SU-DHL-6 (cell line): ENCODE data around the gene KCNH4.

ENCODE experiments used
- H2AFZ ChIP-seq: fragments of 200-600 bp; sonication (generic); 2 replicates; pipeline ENCODE4 v1.6.1; 2014; ENCODE audit warnings: low read depth, mild to moderate bottlenecking, moderate library complexity, mixed read lengths, antibody characterized with exemption, low read length; ENCODE audit not compliant: severe bottlenecking
- H3F3A ChIP-seq: fragments of 200-600 bp; shearing (Covaris generic); 2 replicates; pipeline ENCODE4 v1.6.0; 2016; ENCODE audit warnings: antibody characterized with exemption, mild to moderate bottlenecking; ENCODE audit not compliant: insufficient read depth
- H3K27ac ChIP-seq: fragments of 200-600 bp; sonication (generic); 2 replicates; pipeline ENCODE4 v1.5.1; 2016; ENCODE audit warnings: low read depth, mild to moderate bottlenecking, low read length, moderate library complexity, mixed read lengths
- H3K27me3 ChIP-seq: fragments of 200-600 bp; sonication (generic), shearing (Covaris generic); 2 replicates; pipeline ENCODE4 v1.6.0; 2014; ENCODE audit warnings: mild to moderate bottlenecking, low read length
- H3K36me3 ChIP-seq: fragments of 200-600 bp; sonication (generic); 2 replicates; pipeline ENCODE4 v1.6.1; 2014; ENCODE audit warnings: mild to moderate bottlenecking, low read length, mixed read lengths
- H3K4me2 ChIP-seq: fragments of 300-600, 200-600 bp; shearing (Covaris generic), sonication (generic); 2 replicates; pipeline ENCODE4 v1.6.0; 2014; ENCODE audit warnings: low read length, low read depth, mild to moderate bottlenecking; ENCODE audit not compliant: poor library complexity, severe bottlenecking
- H3K4me3 ChIP-seq: fragments of 200-600 bp; sonication (generic); 2 replicates; pipeline ENCODE4 v1.5.1; 2014; ENCODE audit warnings: antibody characterized with exemption, low read length, mild to moderate bottlenecking, mixed read lengths; ENCODE audit not compliant: insufficient read depth, poor library complexity, severe bottlenecking
- H3K79me2 ChIP-seq: fragments of 200-600 bp; sonication (generic); 2 replicates; pipeline ENCODE4 v1.6.1; 2014; ENCODE audit warnings: mild to moderate bottlenecking, low read length, moderate library complexity; ENCODE audit not compliant: insufficient read depth
- H3K9ac ChIP-seq: fragments of 200-600 bp; sonication (generic); 2 replicates; pipeline ENCODE4 v1.7.0; 2014; ENCODE audit warnings: mild to moderate bottlenecking, low read length
- H3K9me2 ChIP-seq: fragments of 200-600 bp; sonication (generic); replicated peaks from 2 replicates; pipeline ENCODE4 v1.6.1; 2014; ENCODE audit warnings: low read length; ENCODE audit not compliant: insufficient read depth
- H3K9me3 ChIP-seq: fragments of 200-600 bp; sonication (generic); 2 replicates; pipeline ENCODE4 v1.6.1; 2014; ENCODE audit warnings: low read length, mixed read lengths; ENCODE audit not compliant: insufficient read depth
- H4K20me1 ChIP-seq: fragments of 200-600 bp; sonication (generic); 2 replicates; pipeline ENCODE4 v1.6.1; 2014; ENCODE audit warnings: low read depth, mild to moderate bottlenecking, antibody characterized with exemption, low read length, moderate library complexity, mixed read lengths
- EZH2phosphoT487 ChIP-seq: fragments of 200-600 bp; sonication (generic), shearing (Covaris generic); conservative IDR thresholded peaks from 2 replicates; pipeline ENCODE4 v1.6.1; 2018; ENCODE audit warnings: mild to moderate bottlenecking, antibody characterized with exemption, low read length, moderate library complexity, mixed read lengths
- TF ChIP-seq, protein P1 (sequence below): fragments of 200-600 bp; sonication (generic); IDR thresholded peaks from one replicate; pipeline ENCODE4 v1.5.1; 2017; ENCODE audit warnings: antibody characterized with exemption, mild to moderate bottlenecking, low read length, moderate library complexity; ENCODE audit not compliant: insufficient read depth, poor library complexity, severe bottlenecking

KCNH4 gene

DNA sequence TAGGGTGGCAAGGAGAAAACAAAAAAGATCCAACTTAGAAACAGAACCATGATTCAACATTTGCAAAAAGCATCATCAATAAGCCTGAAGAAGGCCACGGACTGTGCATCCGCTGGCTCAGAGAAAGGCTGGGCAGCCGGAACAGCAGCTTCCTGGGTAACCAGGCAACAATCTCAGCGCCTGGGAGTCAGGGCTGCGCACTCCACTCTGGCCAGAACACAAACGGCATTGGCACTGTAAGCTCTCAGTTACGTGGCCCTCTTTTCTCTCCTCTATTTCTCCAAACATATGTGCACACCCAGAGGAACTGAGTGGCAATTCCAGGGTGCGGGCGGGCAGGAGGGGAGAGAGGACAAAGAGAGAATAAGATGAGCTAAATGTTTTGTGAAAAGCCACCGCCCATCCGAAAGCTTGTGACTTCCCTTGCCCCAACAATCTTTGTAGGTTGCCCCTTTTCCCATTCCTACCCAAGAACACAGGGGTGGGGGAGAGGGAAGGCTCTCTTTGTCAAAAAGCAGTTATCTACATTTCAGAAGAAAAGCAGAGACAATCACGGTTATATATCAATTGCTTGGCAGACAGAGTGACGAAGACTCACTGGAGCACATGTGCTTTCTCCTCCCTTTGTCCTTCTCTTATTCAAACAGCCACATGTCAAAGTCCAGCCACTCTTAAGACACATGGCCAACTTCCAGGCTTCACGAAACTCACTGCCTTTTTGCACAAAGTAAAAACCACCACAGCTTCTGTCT, 19.9 kb upstream of the KCNH4 start:
- Histone ChIP-seq H3K27ac (no peak overlapping the region), H3K9me3 (no peaks in the 10 kb centered on the region), H3F3A (no peaks in the 10 kb centered on the region), H4K20me1 (no peaks in the 10 kb centered on the region), H3K4me2 (no peak overlapping the region), H3K4me3 (no peak overlapping the region), H3K36me3 (no peaks in the 10 kb centered on the region), H3K9ac (no peak overlapping the region), H2AFZ (no peak overlapping the region), H3K79me2 (no peaks in the 10 kb centered on the region), H3K27me3 (no peaks in the 10 kb centered on the region), H3K9me2 (no peaks in the 10 kb centered on the region)
- no peak for TF ChIP-seq EZH2phosphoT487
- TF ChIP-seq, protein P1, sequence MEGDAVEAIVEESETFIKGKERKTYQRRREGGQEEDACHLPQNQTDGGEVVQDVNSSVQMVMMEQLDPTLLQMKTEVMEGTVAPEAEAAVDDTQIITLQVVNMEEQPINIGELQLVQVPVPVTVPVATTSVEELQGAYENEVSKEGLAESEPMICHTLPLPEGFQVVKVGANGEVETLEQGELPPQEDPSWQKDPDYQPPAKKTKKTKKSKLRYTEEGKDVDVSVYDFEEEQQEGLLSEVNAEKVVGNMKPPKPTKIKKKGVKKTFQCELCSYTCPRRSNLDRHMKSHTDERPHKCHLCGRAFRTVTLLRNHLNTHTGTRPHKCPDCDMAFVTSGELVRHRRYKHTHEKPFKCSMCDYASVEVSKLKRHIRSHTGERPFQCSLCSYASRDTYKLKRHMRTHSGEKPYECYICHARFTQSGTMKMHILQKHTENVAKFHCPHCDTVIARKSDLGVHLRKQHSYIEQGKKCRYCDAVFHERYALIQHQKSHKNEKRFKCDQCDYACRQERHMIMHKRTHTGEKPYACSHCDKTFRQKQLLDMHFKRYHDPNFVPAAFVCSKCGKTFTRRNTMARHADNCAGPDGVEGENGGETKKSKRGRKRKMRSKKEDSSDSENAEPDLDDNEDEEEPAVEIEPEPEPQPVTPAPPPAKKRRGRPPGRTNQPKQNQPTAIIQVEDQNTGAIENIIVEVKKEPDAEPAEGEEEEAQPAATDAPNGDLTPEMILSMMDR = no peak

DNA sequence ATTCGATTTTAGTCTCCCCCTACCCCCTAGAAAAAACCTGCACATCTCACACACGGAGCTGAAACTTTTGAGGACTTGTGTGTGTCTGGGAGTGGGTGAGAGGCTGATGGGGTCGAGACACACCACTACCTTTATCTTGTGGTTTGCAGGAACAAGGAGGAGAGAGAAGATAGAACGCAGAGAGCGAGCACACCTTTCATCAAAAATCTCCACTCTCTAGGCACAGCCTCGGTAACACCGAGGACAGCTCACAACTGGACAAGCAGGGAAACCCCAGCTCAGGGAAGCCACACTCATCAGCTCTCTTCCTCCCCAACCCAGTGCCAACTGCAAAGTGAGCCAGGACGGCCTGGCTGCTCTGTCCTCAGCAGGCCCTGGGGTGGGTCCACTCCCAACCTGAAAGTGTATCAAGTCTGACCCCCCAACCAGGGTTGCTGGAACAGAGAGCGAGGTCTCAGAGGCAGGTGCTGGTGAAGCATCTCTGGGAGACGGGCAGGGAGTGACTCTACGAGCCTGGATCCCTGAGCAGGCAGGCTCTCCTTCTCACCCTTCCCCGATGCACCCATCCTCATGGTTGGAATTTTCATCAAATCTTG, 18.6 kb upstream of the KCNH4 start:
- Histone ChIP-seq H3K4me2 (no peak overlapping the region), H3K9ac (no peak overlapping the region)

DNA sequence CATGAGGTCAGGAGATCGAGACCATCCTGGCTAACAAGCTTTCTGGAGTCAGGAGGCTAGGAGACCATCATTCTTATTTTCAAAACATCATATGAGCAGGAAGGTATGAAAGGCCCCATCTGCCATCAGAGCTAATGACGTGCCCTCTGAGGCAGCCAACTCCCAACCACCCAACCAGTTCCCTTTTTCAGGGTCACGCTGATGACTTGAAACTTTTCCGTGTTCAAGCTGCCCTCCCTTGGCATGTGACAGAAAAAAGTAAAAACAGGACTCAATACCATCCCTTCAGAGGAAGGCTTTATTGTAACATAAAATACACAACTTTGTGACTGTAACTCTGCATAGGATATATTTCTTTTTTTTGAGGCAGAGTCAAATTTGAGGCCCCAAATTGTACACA, 18.0 kb upstream of the KCNH4 start:
- H3K9me2 ChIP-seq = no peaks in the 10 kb centered on the region
- H3K79me2 ChIP-seq = no peaks in the 10 kb centered on the region
- no peaks in the 10 kb centered on the region for H3K36me3 ChIP-seq
- H3F3A ChIP-seq = no peaks in the 10 kb centered on the region
- H3K4me3 ChIP-seq = no peak overlapping the region
- no peak for TF ChIP-seq EZH2phosphoT487
- TF ChIP-seq, protein P1 = no peak
- no peaks in the 10 kb centered on the region for H3K9me3 ChIP-seq
- H3K9ac ChIP-seq = no peak overlapping the region
- H3K27ac ChIP-seq = no peak overlapping the region
- H2AFZ ChIP-seq = no peak overlapping the region
- H3K4me2 ChIP-seq = no peak overlapping the region
- H3K27me3 ChIP-seq = no peaks in the 10 kb centered on the region
- no peaks in the 10 kb centered on the region for H4K20me1 ChIP-seq

More for the DNA sequence above, 18.6 kb upstream of the KCNH4 start:
- no peaks in the 10 kb centered on the region for H3K27me3 ChIP-seq
- TF ChIP-seq EZH2phosphoT487 = no peak
- TF ChIP-seq, protein P1 = no peak
- H3K36me3 ChIP-seq = no peaks in the 10 kb centered on the region
- no peak overlapping the region for H2AFZ ChIP-seq
- H3K27ac ChIP-seq = no peak overlapping the region
- H3K79me2 ChIP-seq = no peaks in the 10 kb centered on the region
- no peaks in the 10 kb centered on the region for H3K9me2 ChIP-seq
- H4K20me1 ChIP-seq = no peaks in the 10 kb centered on the region
- no peak overlapping the region for H3K4me3 ChIP-seq
- H3F3A ChIP-seq = no peaks in the 10 kb centered on the region
- H3K9me3 ChIP-seq = no peaks in the 10 kb centered on the region
